Mucosa of descending colon (tissue), 3 donors: ENCODE results near the gene TEX264. TPM values are rescaled to one million over a fixed set of nuclear protein-coding genes. Genes with fewer than 3 reads are reported as not detected.

ENCODE experiments used
- ATAC-seq: fragments of 200-7000 bp; cut with Tn5 transposase; one replicate; pipeline ENCODE4 v1.9.1; 2020; ENCODE audit warnings: mild to moderate bottlenecking, moderate library complexity
- DNase-seq, 3 donors: peaks; one replicate each; pipeline ENCODE4 v3.0.0-alpha.2; 2020
- H3K36me3 ChIP-seq: fragments of 200-600 bp; one replicate; pipeline ENCODE4 v1.8.0; 2021; ENCODE audit warnings: low read depth, mild to moderate bottlenecking
- H3K4me1 ChIP-seq: fragments of 200-600 bp; one replicate; pipeline ENCODE4 v1.8.0; 2021; ENCODE audit warnings: low read depth, mild to moderate bottlenecking
- H3K4me3 ChIP-seq: fragments of 200-600 bp; one replicate; pipeline ENCODE4 v1.8.0; 2021; ENCODE audit warnings: mild to moderate bottlenecking
- H3K9me3 ChIP-seq: fragments of 200-600 bp; one replicate; pipeline ENCODE4 v1.8.0; 2021; ENCODE audit warnings: mild to moderate bottlenecking
- CTCF ChIP-seq: fragments of 200-600 bp; IDR thresholded peaks from one replicate; pipeline ENCODE4 v1.8.0; 2022; ENCODE audit warnings: antibody characterized with exemption, mild to moderate bottlenecking
- intact Hi-C, 2 donors: fragments of 100-400 bp; cut with DNase I in 1 of 2; cut with micrococcal nuclease in 1 of 2; formaldehyde crosslinking; loops; one replicate each; pipeline versions ENCODE4 v1.11.0 to v1.11.1; 2022; cut with DNase I, micrococcal nuclease
- total RNA-seq, 3 donors: library from RNA; stranded (reverse); fragmentation: NEBNext Ultra II Directional in 2 of 3; extraction: Animal tissue kit (Norgen Biotek cat#: 25700) in 2 of 3; gene quantifications; one replicate each; pipeline versions ENCODE4 v1.2.1 to v1.2.4, GENCODE V29; 2021 to 2023
- donor health status: DM: no; HTN: no; CAD: no; lungs with moderate emphysema.
- donor health status: DM: no; HTN: no; CAD: no.
- donor health status: DM: no; HTN: yes; CAD: no.

The TEX264 gene
- total RNA-seq, 3 donors from 2014 or later, result 53.2 to 73.6 (median 59.1) TPM

DNA sequence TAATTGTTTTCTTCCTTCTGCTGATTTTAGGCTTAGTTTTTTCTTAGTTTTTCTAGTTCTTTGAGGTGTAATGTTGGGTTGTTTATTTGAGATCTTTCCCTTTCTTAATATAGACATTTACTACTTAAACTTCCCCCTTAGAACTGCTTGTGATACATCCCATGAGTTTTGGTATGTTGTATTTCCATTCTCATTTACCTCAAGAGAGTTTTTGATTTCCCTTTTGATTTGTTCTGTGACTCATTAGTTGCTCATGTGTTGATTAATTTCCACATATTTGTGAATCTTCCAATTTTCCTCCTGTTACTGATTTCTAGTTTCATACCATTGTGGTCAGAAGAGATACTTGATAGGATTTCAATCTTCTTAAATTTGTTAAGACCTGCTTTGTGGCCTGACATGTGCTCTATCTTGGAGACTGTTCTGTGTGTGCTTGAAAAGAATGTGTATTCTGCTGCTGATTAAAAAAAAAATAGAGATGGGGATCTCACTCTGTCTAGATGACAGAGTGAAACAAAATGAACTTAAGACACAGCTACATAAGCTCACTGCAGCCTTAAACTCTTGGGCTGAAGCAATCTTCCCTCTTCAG is 58.1 kb downstream of the TEX264 start:
- ATAC-seq, result no peak
- TF ChIP-seq CTCF, result no peak
- DNase-seq, result no peak
- Histone ChIP-seq H3K4me1 (no peaks in the 10 kb centered on the region), H3K4me3 (no peak overlapping the region), H3K36me3 (no peaks in the 10 kb centered on the region), H3K9me3 (no peaks in the 10 kb centered on the region)
- intact Hi-C loops, result loop anchor here in 1 of 2 donors (10.0 kb wide), 1 partner anchor 66 kb away; no protein-coding TSS in a partner anchor

DNA sequence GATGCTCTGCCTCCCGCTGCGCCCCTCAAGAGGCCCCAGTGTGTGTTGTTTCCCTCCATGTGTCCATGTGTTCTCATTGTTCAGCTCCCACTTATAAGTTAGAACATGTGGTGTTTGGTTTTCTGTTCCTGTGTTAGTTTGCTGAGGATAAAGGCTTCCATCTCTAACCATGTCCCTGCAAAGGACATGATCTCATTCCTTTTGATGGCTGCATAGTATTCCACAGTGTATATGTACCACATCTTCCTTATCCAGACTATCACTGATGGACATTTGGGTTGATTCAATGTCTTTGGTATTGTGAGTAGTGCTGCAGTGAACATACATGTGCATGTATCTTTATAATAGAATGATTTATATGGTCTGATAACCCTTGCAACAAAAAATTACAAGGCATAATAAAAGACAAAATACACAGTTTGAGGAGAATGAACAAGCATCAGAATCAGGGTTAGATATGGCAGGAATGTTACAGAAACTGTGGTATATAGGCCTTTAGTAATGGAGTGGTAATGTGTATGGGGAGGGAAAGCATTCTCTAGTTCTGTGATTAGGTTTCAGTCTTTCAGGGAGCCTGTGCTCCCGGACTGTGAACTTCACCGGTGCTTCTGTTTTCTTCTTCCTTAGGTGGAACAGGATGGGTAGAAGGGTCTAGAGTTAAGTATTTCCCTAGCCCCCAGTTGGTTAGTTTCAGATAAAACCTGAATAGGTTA is 63.0 kb downstream of the TEX264 start:
- no peak for TF ChIP-seq CTCF
- intact Hi-C loops, result no loop called here

DNA sequence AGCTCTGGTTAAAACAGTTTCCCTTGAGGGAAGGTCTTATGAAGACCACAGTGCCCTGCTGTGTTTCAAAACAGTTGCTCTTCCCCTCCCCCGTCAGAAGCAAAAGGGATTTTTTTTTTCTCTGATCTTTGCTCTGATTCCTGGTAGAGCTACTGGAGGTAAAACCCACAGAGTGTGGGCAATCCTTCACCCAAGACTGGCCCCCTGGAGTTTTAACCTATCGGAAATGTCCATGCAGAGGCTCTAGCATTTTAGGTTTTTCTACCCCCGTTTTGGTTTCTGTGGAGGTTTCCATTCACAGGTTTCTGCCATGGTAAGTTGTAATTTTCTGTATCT is 63.5 kb downstream of the TEX264 start:
- no peak overlapping the region for H3K4me3 ChIP-seq
- no peak for TF ChIP-seq CTCF
- no peaks in the 10 kb centered on the region for H3K36me3 ChIP-seq
- no peaks in the 10 kb centered on the region for H3K4me1 ChIP-seq
- ATAC-seq, result no peak
- no peaks in the 10 kb centered on the region for H3K9me3 ChIP-seq
- no peak for DNase-seq
- intact Hi-C loops, result no loop called here

More for the DNA sequence above, 63.0 kb downstream of the TEX264 start:
- H3K9me3 ChIP-seq, result no peaks in the 10 kb centered on the region
- DNase-seq, result no peak
- H3K4me1 ChIP-seq, result no peaks in the 10 kb centered on the region
- no peaks in the 10 kb centered on the region for H3K36me3 ChIP-seq
- no peak for ATAC-seq
- no peak overlapping the region for H3K4me3 ChIP-seq

GRCh38 chr3:51735039-51735438 is 64.0 kb downstream of the TEX264 start:
- ATAC-seq (no peak), DNase-seq (no peak)
- Histone ChIP-seq H3K9me3 (no peaks in the 10 kb centered on the region), H3K4me1 (no peaks in the 10 kb centered on the region), H3K36me3 (no peaks in the 10 kb centered on the region), H3K4me3 (no peak overlapping the region)
- intact Hi-C loops, result no loop called here
- no peak for TF ChIP-seq CTCF

DNA sequence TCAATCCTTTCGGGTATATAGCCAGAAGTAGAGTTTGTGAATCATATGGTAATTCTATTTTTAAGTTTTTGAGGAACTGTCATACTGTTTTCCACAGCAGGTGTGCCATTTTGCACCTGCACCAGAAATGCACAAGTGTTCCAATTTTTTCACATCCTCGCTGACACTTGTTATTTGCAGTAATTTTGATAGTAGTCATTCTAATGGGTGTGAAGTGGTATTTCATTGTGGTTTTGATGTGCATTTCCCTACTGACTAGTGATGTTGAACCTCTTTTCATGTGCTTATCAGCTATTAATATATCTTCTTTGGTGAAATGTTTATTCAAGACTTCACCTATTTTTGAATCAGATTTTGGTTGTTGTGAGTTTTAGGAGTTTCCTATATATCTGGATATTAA is 64.9 kb downstream of the TEX264 start:
- H3K9me3 ChIP-seq, result no peaks in the 10 kb centered on the region
- no peak overlapping the region for H3K4me3 ChIP-seq
- H3K36me3 ChIP-seq, result no peaks in the 10 kb centered on the region
- no peak for DNase-seq
- no peak for TF ChIP-seq CTCF
- H3K4me1 ChIP-seq, result no peaks in the 10 kb centered on the region
- ATAC-seq, result no peak
- intact Hi-C loops, result no loop called here
